NCI-H1436 treated with DMSO at 0.1 percent for 48 hours (cell line): Measurements from ENCODE around the gene KCNQ1OT1.

Source experiments
- DNase-seq: peaks from one replicate; lab custom pipeline; 2025; lab: John Stamatoyannopoulos, UW

KCNQ1OT1 gene

GRCh38 chr11:2581931-2582350 lies 117.9 kb downstream of the KCNQ1OT1 start:
- no peak for DNase-seq

- no peak for DNase-seq
Observed at GRCh38 chr11:2581151-2581930, 118.5 kb downstream of the KCNQ1OT1 start.

GRCh38 chr11:2580571-2581001 lies 119.2 kb downstream of the KCNQ1OT1 start:
- no peak for DNase-seq

GRCh38 chr11:2580061-2580421 lies 119.8 kb downstream of the KCNQ1OT1 start:
- DNase-seq, result no peak

GRCh38 chr11:2579315-2580060 lies 120.3 kb downstream of the KCNQ1OT1 start:
- no peak for DNase-seq

- no peak for DNase-seq
Observed at GRCh38 chr11:2578929-2579270, 120.9 kb downstream of the KCNQ1OT1 start.

- DNase-seq, result no peak
Observed at GRCh38 chr11:2577991-2578928, 121.5 kb downstream of the KCNQ1OT1 start.

GRCh38 chr11:2577031-2577990 lies 122.5 kb downstream of the KCNQ1OT1 start:
- DNase-seq, result no peak

GRCh38 chr11:2576549-2576948 lies 123.2 kb downstream of the KCNQ1OT1 start:
- DNase-seq, result no peak

GRCh38 chr11:2576111-2576510 lies 123.7 kb downstream of the KCNQ1OT1 start:
- DNase-seq, result no peak

GRCh38 chr11:2575591-2576051 lies 124.2 kb downstream of the KCNQ1OT1 start:
- DNase-seq, result no peak

GRCh38 chr11:2574553-2575535 lies 125.0 kb downstream of the KCNQ1OT1 start:
- no peak for DNase-seq

- DNase-seq, result no peak
Observed at GRCh38 chr11:2574043-2574552, 125.7 kb downstream of the KCNQ1OT1 start.

- DNase-seq, result no peak
Observed at GRCh38 chr11:2573240-2574042, 126.4 kb downstream of the KCNQ1OT1 start.

GRCh38 chr11:2572491-2573239 lies 127.1 kb downstream of the KCNQ1OT1 start:
- DNase-seq, result no peak

- DNase-seq, result no peak
Observed at GRCh38 chr11:2571598-2572281, 128.1 kb downstream of the KCNQ1OT1 start.

GRCh38 chr11:2570841-2571597 lies 128.8 kb downstream of the KCNQ1OT1 start:
- no peak for DNase-seq
